ENCODE measurements around the gene CTPS2.

DNA sequence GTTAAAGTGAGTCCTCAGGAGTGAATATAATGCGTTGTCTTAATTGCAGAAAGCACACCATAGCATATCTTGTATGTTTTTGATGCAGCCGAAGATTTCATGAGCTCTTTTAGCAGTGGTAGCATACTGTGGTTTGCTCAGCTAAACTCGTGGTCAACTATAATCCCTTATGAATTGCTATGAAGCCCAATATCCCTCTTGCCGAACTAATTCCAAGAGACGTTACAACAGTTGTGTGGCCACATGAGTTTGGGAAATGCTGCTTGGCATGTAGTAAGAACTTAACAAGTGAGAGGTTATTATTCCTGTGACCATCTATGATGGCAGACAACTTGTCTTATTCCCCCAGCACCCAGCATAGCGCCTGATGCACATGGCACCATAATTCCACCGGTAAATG is 37.7 kb upstream of the CTPS2 start:
- TF ChIP-seq POLR2A (IDR thresholded peaks at IDR 0.05) (no peak), POLR2AphosphoS5 (IDR thresholded peaks at IDR 0.05) (no peak)

All from stomach (tissue), 4 donors.